GM21825 (cell line): ENCODE data around the gene SLC39A6.
"Not testable (repeated sequence)": the region's sequence is repeated elsewhere in the genome, so short reads cannot be mapped to it uniquely, and the experiment has no call there.

Experiments used
- ATAC-seq: cut with Tn5 transposase; IDR thresholded peaks from one replicate; pipeline ENCODE4 v1.9.1; 2021; ENCODE audit warnings: mild to moderate bottlenecking, moderate library complexity; ENCODE audit not compliant: unreplicated experiment

SLC39A6 gene

DNA sequence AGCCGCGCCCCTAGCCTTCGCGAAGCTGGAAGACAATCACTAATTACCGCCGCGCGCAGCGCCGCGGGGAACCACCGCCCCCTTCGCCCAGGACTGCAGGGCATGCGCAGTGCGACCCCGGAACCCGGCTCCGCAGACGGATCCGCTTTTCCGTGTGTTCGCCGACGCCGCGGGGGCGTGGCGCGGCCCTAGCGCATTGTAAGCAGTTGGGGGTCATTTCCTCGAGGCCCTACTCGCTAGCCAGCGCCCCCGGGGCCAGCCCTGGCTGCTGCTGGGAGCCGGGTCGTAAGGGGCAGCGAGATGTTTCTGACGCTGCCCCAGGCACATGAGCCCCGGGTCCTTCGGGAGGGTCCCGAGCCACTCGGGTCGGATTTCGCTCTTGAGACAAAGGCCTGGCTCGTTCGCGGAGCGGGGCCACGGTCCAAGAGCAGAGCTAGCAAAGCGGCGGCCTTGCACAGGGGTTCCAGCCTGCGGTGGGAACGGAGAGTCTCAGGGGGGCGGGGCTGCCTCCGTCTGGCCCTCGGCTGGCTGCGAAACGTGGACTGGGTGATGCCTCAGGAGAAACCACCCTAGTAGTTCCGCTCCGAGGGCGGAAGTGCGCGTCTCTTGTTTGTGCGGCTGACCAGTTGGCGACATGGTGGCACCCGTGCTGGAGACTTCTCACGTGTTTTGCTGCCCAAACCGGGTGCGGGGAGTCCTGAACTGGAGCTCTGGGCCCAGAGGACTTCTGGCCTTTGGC, at the start of gene SLC39A6, which contains the start of gene ELP2:
Gene SLC39A6, minus strand, starts transcription at position 41 of the 739 bp plus-strand sequence. CDS start 2,333 bp downstream, outside the sequence.
Gene ELP2, plus strand, starts transcription at position 600 of the 739 bp plus-strand sequence. Its CDS starts 35 bp downstream, at position 635.
- ATAC-seq: peak; percentile 87

DNA sequence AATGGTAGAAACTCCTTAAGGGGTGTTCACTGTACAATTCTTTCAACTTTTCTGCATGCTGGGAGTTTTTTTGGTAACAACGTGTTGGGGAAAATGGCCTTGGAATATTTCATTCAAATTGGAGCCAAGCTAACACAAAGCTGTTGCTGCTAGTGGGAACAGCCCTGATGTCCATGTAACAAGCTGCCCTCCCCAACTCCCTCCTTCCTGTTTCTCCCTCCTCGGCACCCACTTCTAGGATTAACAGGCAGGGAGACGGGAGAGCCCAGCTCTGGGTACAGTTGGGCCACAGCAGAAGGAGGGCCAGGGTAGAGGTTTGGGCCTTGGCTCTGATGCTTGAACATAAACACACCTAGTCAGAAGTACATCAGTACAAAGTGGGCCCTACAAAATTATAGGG, 48.8 kb upstream of the SLC39A6 start:
- ATAC-seq: no peak

DNA sequence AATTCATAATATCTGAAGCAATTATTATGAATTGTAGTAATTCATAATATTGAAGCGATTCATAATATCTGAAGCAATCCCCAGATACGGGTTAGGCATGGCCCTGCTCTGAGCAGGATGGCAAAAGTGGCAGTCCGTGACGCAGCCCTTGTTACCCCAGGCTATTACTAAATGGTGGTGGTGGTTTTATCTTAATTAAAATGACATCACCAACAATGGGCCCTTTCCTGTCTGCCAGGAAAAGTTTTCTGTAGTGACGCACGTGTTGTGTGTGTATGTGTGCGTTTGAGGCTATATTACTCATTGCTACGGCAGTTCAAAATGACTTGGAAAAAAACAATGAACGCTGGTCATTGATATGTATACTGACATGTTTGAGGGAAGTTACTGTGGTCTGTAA, 47.6 kb upstream of the SLC39A6 start:
- no peak for ATAC-seq

DNA sequence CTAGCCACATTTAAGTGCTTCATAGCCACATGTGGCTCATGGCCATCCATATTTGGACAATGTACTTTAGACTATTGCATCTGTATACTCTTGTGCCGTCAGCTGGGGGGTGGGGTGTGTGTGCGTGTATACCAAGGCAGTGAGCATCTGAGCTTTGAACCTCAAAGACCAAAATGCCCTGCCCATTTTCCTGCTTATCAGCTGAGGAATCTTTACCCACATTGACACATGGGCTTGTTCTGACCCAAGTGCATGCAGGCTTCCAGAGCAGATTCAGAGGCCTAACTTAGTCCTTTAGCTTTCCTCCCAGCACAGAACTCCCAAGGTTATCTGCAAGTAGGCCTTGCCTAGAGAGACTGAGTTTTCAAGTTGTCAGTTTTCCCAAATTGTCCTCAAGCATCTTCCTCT, 47.0 kb upstream of the SLC39A6 start:
- ATAC-seq: no peak

- no peak for ATAC-seq
Measured at GRCh38 chr18:36175481-36175880, 46.3 kb upstream of the SLC39A6 start.

GRCh38 chr18:36169938-36170337, 40.8 kb upstream of the SLC39A6 start:
- ATAC-seq: no peak

DNA sequence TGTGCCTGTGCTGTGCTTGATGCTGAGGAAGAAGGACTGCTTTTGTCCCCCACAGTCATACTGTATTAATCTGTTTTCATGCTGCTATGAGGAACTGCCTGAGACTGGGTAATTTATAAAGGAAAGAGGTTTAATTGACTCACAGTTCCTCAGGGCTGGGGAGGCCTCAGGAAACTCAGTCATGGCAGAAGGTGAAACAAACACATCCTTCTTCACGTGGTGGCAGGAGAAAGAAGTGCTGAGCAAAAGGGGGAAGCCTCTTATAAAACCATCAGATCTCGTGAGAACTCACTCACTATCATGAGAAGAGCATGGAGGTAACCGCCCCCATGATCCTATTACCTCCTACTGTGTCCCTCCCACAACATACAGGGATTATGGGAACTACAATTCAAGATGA, 39.2 kb upstream of the SLC39A6 start:
- not testable (repeated sequence) for ATAC-seq

- ATAC-seq: no peak
Measured at GRCh38 chr18:36167692-36168218, 38.6 kb upstream of the SLC39A6 start.

GRCh38 chr18:36162981-36163380, 33.8 kb upstream of the SLC39A6 start:
- ATAC-seq: no peak

DNA sequence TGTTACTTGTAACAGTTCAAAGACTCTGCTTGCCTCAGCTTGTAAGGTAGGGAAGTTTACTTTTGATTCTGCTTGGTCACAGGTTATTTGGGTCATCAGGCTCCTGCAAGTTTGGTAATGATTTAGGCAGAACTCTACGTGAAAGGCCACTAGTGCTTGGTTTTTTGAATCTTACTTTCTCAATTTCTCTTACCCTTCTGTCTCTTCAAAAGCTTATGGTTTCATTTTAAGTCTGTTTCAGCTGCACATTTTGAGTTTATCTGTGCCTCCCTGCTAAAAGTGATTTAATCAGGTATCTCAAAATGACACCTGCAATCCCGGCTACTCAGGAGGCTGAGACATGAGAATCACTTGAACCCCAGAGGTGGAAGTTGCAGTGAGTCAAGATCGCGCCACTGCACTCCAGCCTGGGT, 31.8 kb upstream of the SLC39A6 start:
- no peak for ATAC-seq

GRCh38 chr18:36158266-36158867, 29.2 kb upstream of the SLC39A6 start:
- no peak for ATAC-seq

GRCh38 chr18:36157441-36157840, 28.3 kb upstream of the SLC39A6 start:
- no peak for ATAC-seq

DNA sequence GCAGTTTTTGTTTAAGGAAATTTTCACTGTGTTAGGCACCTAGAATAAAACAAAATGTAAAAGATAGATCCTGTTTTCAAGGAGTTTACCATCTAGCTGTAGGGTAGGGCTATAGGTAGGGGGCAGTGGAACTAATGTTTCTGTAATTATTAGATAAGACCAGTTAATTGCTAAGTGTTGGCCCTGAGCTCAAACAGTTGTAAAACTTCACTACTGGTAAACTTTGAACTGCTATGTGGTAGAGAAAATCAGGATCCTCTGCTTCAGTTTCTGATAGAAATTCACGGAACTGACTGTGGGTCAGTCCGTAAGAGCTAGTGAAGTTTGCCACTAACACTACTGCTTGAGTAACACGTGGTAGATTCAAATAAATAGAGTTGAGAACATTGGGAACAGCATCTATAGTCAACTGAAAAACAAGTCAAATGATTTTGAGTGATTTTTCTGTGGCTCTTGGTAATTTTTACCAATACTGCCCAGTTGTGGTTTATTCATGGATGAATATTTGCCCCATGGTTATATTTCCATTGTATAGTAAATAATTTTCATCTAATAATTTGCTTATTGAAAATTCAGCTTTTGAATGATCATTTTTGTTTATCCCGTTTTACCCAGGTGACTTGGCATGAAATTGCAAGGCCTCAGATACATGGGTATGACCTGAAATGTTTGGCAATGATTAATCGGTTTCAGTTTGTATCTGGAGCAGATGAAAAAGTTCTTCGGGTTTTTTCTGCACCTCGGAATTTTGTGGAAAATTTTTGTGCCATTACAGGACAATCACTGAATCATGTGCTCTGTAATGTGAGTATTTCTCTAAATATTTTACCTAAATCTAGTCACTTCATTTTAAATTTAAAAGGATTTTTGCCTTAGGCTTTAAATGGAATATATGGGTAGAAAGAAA, 27.0 kb upstream of the SLC39A6 start:
- ATAC-seq: no peak

DNA sequence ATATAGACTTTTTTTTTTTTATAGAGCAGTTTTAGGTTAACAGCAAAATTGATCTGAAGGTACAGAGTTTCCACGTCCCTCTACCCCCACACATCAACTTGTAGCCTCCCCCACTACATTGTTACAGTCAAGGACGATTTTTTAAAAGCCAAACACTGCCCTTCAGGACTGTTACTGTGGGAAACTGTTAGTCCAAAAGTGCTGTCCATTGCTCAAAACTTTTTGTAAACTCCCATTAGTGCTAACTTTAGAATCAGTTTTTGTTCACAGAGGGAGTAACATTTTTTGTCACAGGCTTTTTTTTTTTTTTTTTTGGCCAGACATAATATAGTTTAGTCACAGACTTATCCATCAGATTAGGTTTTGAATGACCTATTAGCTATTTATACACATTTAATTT, 24.6 kb upstream of the SLC39A6 start:
- ATAC-seq: no peak

- no peak for ATAC-seq
Measured at GRCh38 chr18:36153203-36153602, 24.1 kb upstream of the SLC39A6 start.

DNA sequence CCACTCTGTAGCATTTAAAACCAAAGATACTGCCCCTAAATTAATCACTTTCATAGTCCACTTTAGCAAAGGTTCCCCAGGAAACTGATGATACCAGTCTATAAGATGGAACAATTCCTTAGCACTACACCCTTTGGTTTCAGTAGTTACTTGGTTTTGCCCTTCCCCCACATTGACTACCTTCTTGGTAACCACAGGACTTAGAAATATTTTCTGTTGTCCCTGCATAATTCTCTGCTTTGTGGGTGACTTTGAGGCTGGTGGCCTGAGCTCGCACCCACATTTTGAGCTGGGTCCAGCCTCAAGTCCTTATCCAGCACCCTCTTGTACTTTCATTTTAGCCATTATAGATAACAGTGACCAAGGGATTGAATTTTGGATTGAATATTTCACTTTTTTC, 23.6 kb upstream of the SLC39A6 start:
- no peak for ATAC-seq

DNA sequence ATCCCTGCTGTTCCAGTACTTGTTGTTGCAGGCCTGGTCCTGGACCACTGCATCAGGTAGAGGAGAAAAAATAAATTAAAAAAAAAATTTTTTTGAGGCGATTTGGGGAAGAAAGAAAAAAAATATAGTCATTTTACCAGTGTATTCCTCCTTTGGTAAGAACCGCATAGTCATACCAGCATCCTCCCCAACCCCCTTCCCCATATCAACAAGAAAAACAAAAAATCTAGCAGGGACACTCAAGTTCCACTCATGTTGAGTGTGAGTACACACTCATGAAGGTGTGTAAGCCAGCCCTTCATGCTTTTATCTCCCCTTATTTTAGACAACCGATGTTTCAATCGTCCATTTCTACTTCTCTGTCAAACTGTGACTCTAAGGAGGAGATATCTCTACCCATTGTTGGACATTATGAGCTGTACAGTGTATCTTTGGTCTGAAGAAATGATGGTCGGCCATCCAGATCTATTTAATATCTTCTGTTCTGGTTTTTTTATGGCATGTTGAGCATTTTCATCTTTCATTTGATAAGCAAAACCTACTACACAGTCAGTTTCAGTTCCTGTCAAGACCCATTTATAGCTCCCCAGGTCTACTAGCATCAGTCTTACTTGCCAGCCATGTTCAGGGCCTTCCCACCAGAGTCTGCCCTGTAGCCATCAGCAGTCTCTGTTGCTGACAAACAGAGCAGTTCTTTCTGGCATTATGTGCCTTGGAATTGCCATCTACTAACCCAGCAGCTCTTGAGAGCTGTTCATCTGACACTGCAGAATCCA, 20.6 kb upstream of the SLC39A6 start:
- ATAC-seq: peak; percentile 96

DNA sequence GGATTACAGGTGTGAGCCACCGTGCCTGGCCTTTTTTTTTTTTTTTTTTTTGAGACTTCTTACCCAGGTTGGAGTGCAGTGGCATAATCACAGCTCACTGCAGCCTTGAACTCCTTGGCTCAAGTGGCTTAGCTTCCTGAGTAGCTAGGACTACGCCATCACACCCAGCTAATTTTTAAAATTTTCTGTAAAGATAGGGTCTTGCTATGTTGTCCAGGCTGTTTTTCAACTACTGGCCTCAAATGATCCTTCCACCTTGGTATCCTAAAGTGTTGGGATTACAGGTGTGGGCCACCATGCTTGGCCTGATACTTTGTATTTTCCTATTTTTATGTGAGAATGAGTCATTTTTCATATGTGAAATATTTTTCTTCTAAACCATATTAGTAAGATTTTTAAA, 14.3 kb upstream of the SLC39A6 start:
- no peak for ATAC-seq

- no peak for ATAC-seq
Measured at GRCh38 chr18:36142751-36143150, 13.6 kb upstream of the SLC39A6 start.

DNA sequence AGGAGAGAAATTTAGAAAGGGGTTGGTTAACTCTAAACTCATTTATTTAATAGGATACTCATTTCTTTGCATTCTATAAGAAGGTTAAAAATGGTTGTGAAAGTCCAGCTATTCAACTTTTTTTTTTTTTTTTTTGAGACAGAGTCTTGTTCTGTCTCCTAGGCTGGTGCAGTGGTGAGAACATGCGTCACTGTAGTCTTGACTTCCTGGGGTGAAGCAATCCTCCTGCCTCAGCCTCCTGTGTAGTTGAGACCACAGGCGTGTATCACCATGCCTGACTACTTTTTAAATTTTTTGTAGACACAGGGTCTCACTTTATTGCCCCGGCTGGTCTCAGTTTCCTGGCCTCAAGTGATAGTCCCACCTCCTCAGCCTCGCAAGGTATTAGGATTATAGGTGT, 12.4 kb upstream of the SLC39A6 start:
- ATAC-seq: no peak
